Neural cell (in vitro differentiated cells): Measurements from ENCODE around the gene KCNG3. TPM values are rescaled to one million over a fixed set of nuclear protein-coding genes. Genes with fewer than 3 reads are reported as not detected.

ENCODE experiments used
- H2AFZ ChIP-seq: fragments of 200-600, 300-800 bp; sonication (generic), shearing (Covaris generic); 2 replicates; pipeline ENCODE4 v1.6.0; 2014; ENCODE audit warnings: low read depth, mild to moderate bottlenecking, antibody characterized with exemption, low read length, moderate library complexity
- H3F3A ChIP-seq: fragments of 200-600 bp; shearing (Covaris generic); 2 replicates; pipeline ENCODE4 v1.6.1; 2016; ENCODE audit warnings: mild to moderate bottlenecking, moderate library complexity, mixed read lengths, antibody characterized with exemption, low read length; ENCODE audit not compliant: insufficient read depth, poor library complexity, severe bottlenecking
- H3K27ac ChIP-seq: fragments of 200-600, 300-800 bp; sonication (generic), shearing (Covaris generic); 2 replicates; pipeline ENCODE4 v1.5.1; 2014; ENCODE audit warnings: mild to moderate bottlenecking, low read length, moderate library complexity
- H3K27me3 ChIP-seq: fragments of 300-800, 200-600 bp; sonication (generic), shearing (Covaris generic); 2 replicates; pipeline ENCODE4 v1.6.0; 2014; ENCODE audit warnings: mild to moderate bottlenecking, low read depth, low read length, moderate library complexity; ENCODE audit not compliant: insufficient read depth
- H3K36me3 ChIP-seq: fragments of 300-800, 200-600 bp; sonication (generic), shearing (Covaris generic); 2 replicates; pipeline ENCODE4 v1.5.1; 2014; ENCODE audit warnings: mild to moderate bottlenecking, antibody characterized with exemption, low read length, moderate library complexity; ENCODE audit not compliant: insufficient read depth
- H3K4me2 ChIP-seq: fragments of 300-800, 200-600 bp; sonication (generic), shearing (Covaris generic); 2 replicates; pipeline ENCODE4 v1.6.0; 2014; ENCODE audit warnings: mild to moderate bottlenecking, low read length
- H3K4me3 ChIP-seq: fragments of 300-800, 200-600 bp; sonication (generic), shearing (Covaris generic); 2 replicates; pipeline ENCODE4 v1.5.1; 2014; ENCODE audit warnings: mild to moderate bottlenecking, low read length, moderate library complexity
- H3K79me2 ChIP-seq: fragments of 200-600 bp; shearing (Covaris generic); replicated peaks from 2 replicates; pipeline ENCODE4 v1.6.0; 2014; ENCODE audit warnings: mild to moderate bottlenecking, low read length, moderate library complexity; ENCODE audit not compliant: insufficient read depth
- H3K9ac ChIP-seq: fragments of 300-800, 200-600 bp; sonication (generic), shearing (Covaris generic); 2 replicates; pipeline ENCODE4 v1.6.1; 2016; ENCODE audit warnings: mild to moderate bottlenecking, low read length, mixed read lengths
- H3K9me2 ChIP-seq: fragments of 200-600 bp; shearing (Covaris generic); 2 replicates; pipeline ENCODE4 v1.6.1; 2016; ENCODE audit warnings: mild to moderate bottlenecking, low read length, mixed read lengths; ENCODE audit not compliant: insufficient read depth
- H3K9me3 ChIP-seq: fragments of 200-600, 300-800 bp; sonication (generic), shearing (Covaris generic); 2 replicates; pipeline ENCODE4 v1.6.1; 2016; ENCODE audit warnings: mild to moderate bottlenecking, mixed run types, low read length, moderate library complexity, mixed read lengths
- H4K20me1 ChIP-seq: fragments of 200-600 bp; shearing (Covaris generic); 2 replicates; pipeline ENCODE4 v1.6.1; 2016; ENCODE audit warnings: mild to moderate bottlenecking, mixed run types; ENCODE audit not compliant: insufficient read depth
- CTCF ChIP-seq: fragments of 450-650 bp; IDR thresholded peaks from 2 replicates; pipeline ENCODE4 v1.5.1; 2014; ENCODE audit warnings: antibody characterized with exemption, mild to moderate bottlenecking, moderate library complexity; ENCODE audit not compliant: poor library complexity, severe bottlenecking
- EP300 ChIP-seq: fragments of 450-650 bp; conservative IDR thresholded peaks from 2 replicates; pipeline ENCODE4 v1.6.1; 2014; ENCODE audit warnings: antibody characterized with exemption, mild to moderate bottlenecking, moderate library complexity; ENCODE audit not compliant: poor library complexity, severe bottlenecking
- EZH2 ChIP-seq: fragments of 200-600, 300-800 bp; shearing (Covaris generic), sonication (generic); IDR thresholded peaks from 2 replicates; pipeline ENCODE4 v1.6.1; 2014; ENCODE audit warnings: antibody characterized with exemption, low read length, borderline replicate concordance, mild to moderate bottlenecking; ENCODE audit not compliant: insufficient read depth, poor library complexity, severe bottlenecking
- MXI1 ChIP-seq: fragments of 450-650 bp; conservative IDR thresholded peaks from 2 replicates; pipeline ENCODE4 v1.6.1; 2014; ENCODE audit warnings: antibody characterized with exemption, mild to moderate bottlenecking; ENCODE audit not compliant: poor library complexity, severe bottlenecking
- POLR2AphosphoS5 ChIP-seq: IDR thresholded peaks from 2 replicates; pipeline ENCODE4 v1.6.1; 2012
- RAD21 ChIP-seq: fragments of 450-650 bp; conservative IDR thresholded peaks from 2 replicates; pipeline ENCODE4 v1.6.1; 2014; ENCODE audit warnings: antibody characterized with exemption, mild to moderate bottlenecking, moderate library complexity
- SMC3 ChIP-seq: fragments of 450-650 bp; conservative IDR thresholded peaks from 2 replicates; pipeline ENCODE4 v1.6.1; 2014; ENCODE audit warnings: antibody characterized with exemption, mild to moderate bottlenecking, moderate library complexity; ENCODE audit not compliant: poor library complexity
- TAF1 ChIP-seq: IDR thresholded peaks from 2 replicates; pipeline ENCODE4 v1.6.1; 2012; ENCODE audit warnings: low read depth
- polyA plus RNA-seq: library from polyadenylated mRNA; depleted of rRNA; stranded (reverse); fragments of >200 nt; gene quantifications from 2 replicates; pipeline ENCODE4 v1.2.3, GENCODE V29; 2014
- TF ChIP-seq, protein P1 (sequence below): IDR thresholded peaks from 2 replicates; pipeline ENCODE4 v1.6.1; 2012; ENCODE audit warnings: borderline replicate concordance

KCNG3 gene
- polyA plus RNA-seq, 1 donor from 2014 or later: 0.74 TPM

DNA sequence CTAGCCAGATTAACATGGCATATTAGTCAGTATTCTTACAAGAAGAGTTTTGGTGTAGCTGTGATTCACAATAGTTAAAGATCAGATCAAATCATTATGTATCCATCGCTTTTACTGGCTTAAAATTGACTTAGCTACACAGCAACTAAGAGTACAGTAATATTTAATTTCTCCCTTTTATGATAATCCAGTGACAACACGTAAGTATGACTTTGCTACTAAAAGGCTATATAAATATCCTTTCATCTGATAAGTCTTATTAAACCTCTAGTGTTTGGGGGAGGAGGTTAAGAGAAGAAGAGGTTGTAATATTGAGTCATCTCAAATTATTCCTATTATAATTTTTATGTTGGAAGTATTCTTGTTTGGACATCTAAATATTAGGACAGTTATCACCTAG is 51.0 kb downstream of the KCNG3 start:
- Histone ChIP-seq H3K9ac (no peak overlapping the region), H3K79me2 (no peaks in the 10 kb centered on the region), H3K27me3 (no peaks in the 10 kb centered on the region), H3K4me2 (no peak overlapping the region), H2AFZ (no peak overlapping the region), H3K27ac (no peak overlapping the region), H4K20me1 (no peaks in the 10 kb centered on the region), H3K9me2 (no peaks in the 10 kb centered on the region), H3F3A (no peaks in the 10 kb centered on the region), H3K9me3 (no peaks in the 10 kb centered on the region), H3K36me3 (no peaks in the 10 kb centered on the region), H3K4me3 (no peak overlapping the region)
- no peak for TF ChIP-seq EZH2
- TF ChIP-seq, protein P1, sequence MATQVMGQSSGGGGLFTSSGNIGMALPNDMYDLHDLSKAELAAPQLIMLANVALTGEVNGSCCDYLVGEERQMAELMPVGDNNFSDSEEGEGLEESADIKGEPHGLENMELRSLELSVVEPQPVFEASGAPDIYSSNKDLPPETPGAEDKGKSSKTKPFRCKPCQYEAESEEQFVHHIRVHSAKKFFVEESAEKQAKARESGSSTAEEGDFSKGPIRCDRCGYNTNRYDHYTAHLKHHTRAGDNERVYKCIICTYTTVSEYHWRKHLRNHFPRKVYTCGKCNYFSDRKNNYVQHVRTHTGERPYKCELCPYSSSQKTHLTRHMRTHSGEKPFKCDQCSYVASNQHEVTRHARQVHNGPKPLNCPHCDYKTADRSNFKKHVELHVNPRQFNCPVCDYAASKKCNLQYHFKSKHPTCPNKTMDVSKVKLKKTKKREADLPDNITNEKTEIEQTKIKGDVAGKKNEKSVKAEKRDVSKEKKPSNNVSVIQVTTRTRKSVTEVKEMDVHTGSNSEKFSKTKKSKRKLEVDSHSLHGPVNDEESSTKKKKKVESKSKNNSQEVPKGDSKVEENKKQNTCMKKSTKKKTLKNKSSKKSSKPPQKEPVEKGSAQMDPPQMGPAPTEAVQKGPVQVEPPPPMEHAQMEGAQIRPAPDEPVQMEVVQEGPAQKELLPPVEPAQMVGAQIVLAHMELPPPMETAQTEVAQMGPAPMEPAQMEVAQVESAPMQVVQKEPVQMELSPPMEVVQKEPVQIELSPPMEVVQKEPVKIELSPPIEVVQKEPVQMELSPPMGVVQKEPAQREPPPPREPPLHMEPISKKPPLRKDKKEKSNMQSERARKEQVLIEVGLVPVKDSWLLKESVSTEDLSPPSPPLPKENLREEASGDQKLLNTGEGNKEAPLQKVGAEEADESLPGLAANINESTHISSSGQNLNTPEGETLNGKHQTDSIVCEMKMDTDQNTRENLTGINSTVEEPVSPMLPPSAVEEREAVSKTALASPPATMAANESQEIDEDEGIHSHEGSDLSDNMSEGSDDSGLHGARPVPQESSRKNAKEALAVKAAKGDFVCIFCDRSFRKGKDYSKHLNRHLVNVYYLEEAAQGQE: no peak
- TF ChIP-seq MXI1: no peak
- no peak for TF ChIP-seq EP300
- no peak for TF ChIP-seq POLR2AphosphoS5
- no peak for TF ChIP-seq CTCF
- no peak for TF ChIP-seq RAD21
- no peak for TF ChIP-seq TAF1
- no peak for TF ChIP-seq SMC3

DNA sequence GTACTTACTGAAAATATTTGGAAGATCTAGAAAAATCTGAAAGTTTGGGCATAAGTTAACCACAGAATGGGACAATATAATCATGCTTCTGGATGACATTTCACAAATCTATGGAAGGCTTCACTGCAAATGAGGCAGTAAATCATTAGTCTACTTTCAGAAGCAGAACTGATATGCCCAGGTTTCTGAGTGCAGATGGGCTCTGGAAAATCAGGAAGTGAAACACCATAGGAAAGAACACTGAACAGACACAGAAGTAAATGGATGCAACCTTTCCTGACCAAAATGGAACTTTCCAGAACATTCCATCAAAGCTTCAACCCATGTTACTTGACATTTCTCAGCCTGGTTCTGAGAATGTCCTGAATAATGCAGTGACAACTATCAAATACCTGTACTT is 55.1 kb downstream of the KCNG3 start:
- TF ChIP-seq MXI1: no peak
- TF ChIP-seq RAD21: no peak
- TF ChIP-seq CTCF: no peak
- TF ChIP-seq TAF1: no peak
- TF ChIP-seq EP300: no peak
- TF ChIP-seq SMC3: no peak
- no peak for TF ChIP-seq EZH2
- TF ChIP-seq POLR2AphosphoS5: no peak
- TF ChIP-seq, protein P1: no peak
- Histone ChIP-seq H3K9ac (no peak overlapping the region), H3K4me3 (no peak overlapping the region), H3K36me3 (no peaks in the 10 kb centered on the region), H3K4me2 (no peak overlapping the region), H3K27me3 (no peaks in the 10 kb centered on the region), H3K79me2 (no peaks in the 10 kb centered on the region), H3K9me3 (no peaks in the 10 kb centered on the region), H3K27ac (no peak overlapping the region), H3K9me2 (no peaks in the 10 kb centered on the region), H4K20me1 (no peaks in the 10 kb centered on the region), H2AFZ (no peak overlapping the region), H3F3A (no peaks in the 10 kb centered on the region)
